HepG2 (cell line): ENCODE measurements around the gene PXYLP1. TPM values are rescaled to one million over a fixed set of nuclear protein-coding genes. Genes with fewer than 3 reads are reported as not detected.

Experiments used
- ATAC-seq: fragments of 200-7000 bp; cut with Tn5 transposase; 3 replicates; pipeline ENCODE4 v1.9.1; 2020; ENCODE audit warnings: mild to moderate bottlenecking, moderate library complexity
- BruUV-seq: library from RNA; stranded (reverse); fragments of 400-500 nt; replicated peaks from 2 replicates; lab custom pipeline; 2021; lab: Mats Ljungman, UMichigan
- CTCF ChIA-PET: fragments of 300-600 bp; formaldehyde crosslinking; extraction: SDS; loops from one replicate; lab custom pipeline; 2021; ENCODE audit warnings: low total read pairs, inconsistent platforms, low intra/inter-chr PET ratio; lab: Yijun Ruan, JAX
- POLR2A ChIA-PET: fragments of 350-600 bp; sonication (Branson Sonifier 250); formaldehyde crosslinking; loops from one replicate; lab custom pipeline; 2020; ENCODE audit warnings: antibody characterized with exemption, inconsistent platforms; lab: Yijun Ruan, JAX
- DNase-seq: peaks from one replicate; pipeline ENCODE4 v3.0.0-alpha.2; 2015; ENCODE audit warnings: low spot score
- FAIRE-seq: peaks from 3 replicates; lab custom pipeline; 2011; peaks lifted over from hg19 to GRCh38; lab: Jason Lieb, UNC
- H2AFZ ChIP-seq: one replicate; pipeline ENCODE4 v1.6.1; 2011; ENCODE audit warnings: low read length, inconsistent platforms
- H3K27ac ChIP-seq: fragments of 300-600 bp; 3 replicates; pipeline ENCODE4 v1.8.0; 2011; ENCODE audit warnings: mixed run types, mild to moderate bottlenecking, mixed read lengths, low read length, inconsistent platforms; ENCODE audit not compliant: insufficient read depth; ENCODE audit errors: extremely low read length
- H3K27me3 ChIP-seq, 2 experiments: fragments of 200-600 bp in 1 of 2; 2 replicates in 1 of 2; 3 replicates in 1 of 2; pipeline versions ENCODE4 v1.6.0 to v1.8.0; 2011; ENCODE audit warnings: low read length in 2 of 2, mild to moderate bottlenecking in 2 of 2, moderate library complexity in 2 of 2, inconsistent platforms in 1 of 2; ENCODE audit not compliant: insufficient read depth in 2 of 2, control insufficient read depth in 1 of 2
- H3K36me3 ChIP-seq, 2 experiments: fragments of 200-600 bp in 1 of 2; replicated peaks in 1 of 2; 2 replicates in 1 of 2; 3 replicates in 1 of 2; pipeline versions ENCODE4 v1.5.1 to v1.8.0; 2011; ENCODE audit warnings: low read length in 2 of 2, inconsistent platforms in 1 of 2; ENCODE audit not compliant: insufficient read depth in 2 of 2, control insufficient read depth in 1 of 2
- H3K4me1 ChIP-seq: 2 replicates; pipeline ENCODE4 v1.5.1; 2012; ENCODE audit warnings: low read length, inconsistent platforms; ENCODE audit not compliant: insufficient read depth
- H3K4me2 ChIP-seq: 2 replicates; pipeline ENCODE4 v1.6.0; 2011; ENCODE audit warnings: low read depth, low read length, inconsistent platforms
- H3K4me3 ChIP-seq, 3 experiments: fragments of 200-600 bp in 1 of 3; sonication (generic), shearing (Covaris generic) in 1 of 3; replicated peaks in 1 of 3; 2 replicates each; pipeline ENCODE4 v1.5.1; 2011 to 2016; ENCODE audit warnings: low read length in 3 of 3, inconsistent platforms in 2 of 3, low read depth in 2 of 3, mild to moderate bottlenecking in 2 of 3, control low read depth in 1 of 3, mixed read lengths in 1 of 3; ENCODE audit not compliant: insufficient read depth in 1 of 3
- H3K79me2 ChIP-seq: one replicate; pipeline ENCODE4 v1.6.1; 2011; ENCODE audit warnings: low read length, inconsistent platforms; ENCODE audit not compliant: insufficient read depth
- H3K9ac ChIP-seq: 2 replicates; pipeline ENCODE4 v1.6.0; 2011; ENCODE audit warnings: mild to moderate bottlenecking, low read depth, low read length, inconsistent platforms; ENCODE audit not compliant: insufficient read depth
- H3K9me3 ChIP-seq: 2 replicates; pipeline ENCODE4 v1.5.1; 2012; ENCODE audit warnings: mild to moderate bottlenecking, low read length
- H4K20me1 ChIP-seq: 2 replicates; pipeline ENCODE4 v1.6.0; 2011; ENCODE audit warnings: inconsistent platforms, mild to moderate bottlenecking, low read length, moderate library complexity; ENCODE audit not compliant: insufficient read depth
- ATF3 ChIP-seq: sonication (generic); formaldehyde crosslinking; IDR thresholded peaks from 2 replicates; pipeline ENCODE4 v1.4.0; 2020; ENCODE audit warnings: missing genetic modification reagents
- ATRX ChIP-seq: sonication (generic); formaldehyde crosslinking; IDR thresholded peaks from 2 replicates; pipeline ENCODE4 v1.4.0; 2020; ENCODE audit warnings: missing genetic modification reagents, borderline replicate concordance
- GPBP1L1 ChIP-seq: sonication (generic); formaldehyde crosslinking; IDR thresholded peaks from 2 replicates; pipeline ENCODE4 v1.5.0; 2020; ENCODE audit warnings: mild to moderate bottlenecking, missing genetic modification reagents
- HNF4A ChIP-seq: sonication (generic); formaldehyde crosslinking; IDR thresholded peaks from 2 replicates; pipeline ENCODE4 v1.4.0; 2020; ENCODE audit warnings: missing genetic modification reagents
- KDM1A ChIP-seq: IDR thresholded peaks from 2 replicates; pipeline ENCODE4 v1.6.1; 2016; ENCODE audit warnings: missing compliant biosample characterization
- KLF6 ChIP-seq: IDR thresholded peaks from 2 replicates; pipeline ENCODE4 v1.8.0; 2016; ENCODE audit warnings: missing biosample characterization, missing genetic modification reagents
- LRRFIP1 ChIP-seq: sonication (generic); formaldehyde crosslinking; conservative IDR thresholded peaks from 2 replicates; pipeline ENCODE4 v1.4.0; 2020; ENCODE audit warnings: missing genetic modification reagents
- MIXL1 ChIP-seq: IDR thresholded peaks from 2 replicates; pipeline ENCODE4 v1.6.1; 2016
- MTF2 ChIP-seq: sonication (generic); formaldehyde crosslinking; IDR thresholded peaks from 2 replicates; pipeline ENCODE4 v1.5.0; 2020; ENCODE audit warnings: missing genetic modification reagents, borderline replicate concordance
- RBAK ChIP-seq: sonication (generic); formaldehyde crosslinking; IDR thresholded peaks from 2 replicates; pipeline ENCODE4 v1.5.1; 2020; ENCODE audit warnings: mild to moderate bottlenecking, missing genetic modification reagents
- SP1 ChIP-seq, 2 experiments: fragments of 450-650 bp in 1 of 2; sonication (generic) in 1 of 2; formaldehyde crosslinking in 1 of 2; IDR thresholded peaks; 2 replicates each; pipeline versions ENCODE4 v1.4.0 to v1.6.1; 2016 to 2020; ENCODE audit warnings: missing genetic modification reagents in 1 of 2
- ZBTB26 ChIP-seq: IDR thresholded peaks from 2 replicates; pipeline ENCODE4 v1.6.1; 2016; ENCODE audit warnings: missing compliant biosample characterization, missing genetic modification reagents, borderline replicate concordance
- ZNF10 ChIP-seq: sonication (generic); formaldehyde crosslinking; IDR thresholded peaks from 2 replicates; pipeline ENCODE4 v1.4.0; 2020; ENCODE audit warnings: mild to moderate bottlenecking, low read depth, missing genetic modification reagents, borderline replicate concordance
- ZNF609 ChIP-seq: sonication (generic); formaldehyde crosslinking; IDR thresholded peaks from 2 replicates; pipeline ENCODE4 v1.4.0; 2020; ENCODE audit warnings: mild to moderate bottlenecking, missing genetic modification reagents, borderline replicate concordance
- ZNF713 ChIP-seq: sonication (generic); formaldehyde crosslinking; IDR thresholded peaks from 2 replicates; pipeline ENCODE4 v1.4.0; 2020; ENCODE audit warnings: mild to moderate bottlenecking, missing genetic modification reagents
- ZNF775 ChIP-seq: sonication (generic); formaldehyde crosslinking; IDR thresholded peaks from 2 replicates; pipeline ENCODE4 v1.4.0; 2020; ENCODE audit warnings: missing genetic modification reagents, mild to moderate bottlenecking, moderate library complexity, borderline replicate concordance
- in situ Hi-C: cut with HindIII; loops from 2 replicates; pipeline ENCODE4 v1.10.0; 2017; ENCODE audit warnings: low pct_unique_long_range_greater_than_20kb; ENCODE audit not compliant: extremely low pct_ligation_motif_present
- intact Hi-C: fragments of 100-400 bp; cut with micrococcal nuclease; formaldehyde crosslinking; loops from one replicate; pipeline ENCODE4 v1.10.0; 2022; ENCODE audit not compliant: unreplicated experiment
- polyA plus RNA-seq, 8 experiments: library from polyadenylated mRNA; depleted of rRNA in 3 of 8; stranded (reverse) in 7 of 8; unstranded in 1 of 8; fragments of >200 nt; fragmentation: Illumina TruSeq in 4 of 8; extraction: Trizol in 4 of 8; gene quantifications; 2 replicates each; pipeline versions ENCODE4 v1.2.1 to v1.2.3, GENCODE V29; 2011 to 2016; ENCODE audit warnings: low read depth in 4 of 8, missing spikeins in 1 of 8, mixed read lengths in 1 of 8; ENCODE audit not compliant: insufficient read depth in 1 of 8
- total RNA-seq, 5 experiments: library from RNA; depleted of rRNA; stranded (reverse); fragments of >200 nt; fragmentation: Illumina TruSeq; extraction: Trizol; gene quantifications; 2 replicates each; pipeline ENCODE4 v1.2.3, GENCODE V29; 2016; ENCODE audit warnings: low read depth in 1 of 5

PXYLP1 gene
- total and polyA plus RNA-seq, 2 of the 13 experiments (the other 11 are each of a cell fraction or from before 2014, with no cell fraction given): 4.9 to 8.1 TPM

- ATAC-seq: no peak
- no TSS peak for BruUV-seq
- Histone ChIP-seq H3K79me2 (no peaks in the 10 kb centered on the region), H3K36me3 (no peaks in the 10 kb centered on the region), H3K9me3 (peaks cover 7% of the 10 kb centered on the region; the same call in 1 of the 2 replicates), H3K27me3 (no peaks in the 10 kb centered on the region), H3K4me2 (no peak overlapping the region), H3K4me1 (peaks cover 9% of the 10 kb centered on the region), H3K9ac (no peak overlapping the region), H4K20me1 (no peaks in the 10 kb centered on the region), H3K27ac (no peak overlapping the region), H3K4me3 (no peak overlapping the region), H2AFZ (no peak overlapping the region)
- ChIA-PET CTCF (no interaction called here), POLR2A (no interaction called here)
- in situ Hi-C loops (no loop called here), intact Hi-C loops (no loop called here)
- no peak for DNase-seq
- no peak for FAIRE-seq
- TF ChIP-seq SP1 (IDR thresholded peaks at IDR 0.05) (no peak), SP1 (CRISPR knock-in tag; IDR thresholded peaks at IDR 0.05) (no peak), GPBP1L1 (CRISPR knock-in tag) (no peak), KDM1A (CRISPR knock-in tag) (no peak), MTF2 (no peak), ZNF775 (CRISPR knock-in tag) (no peak), HNF4A (CRISPR knock-in tag) (no peak), RBAK (CRISPR knock-in tag) (no peak), ZNF609 (no peak), ATF3 (CRISPR knock-in tag) (no peak), KLF6 (no peak), MIXL1 (CRISPR knock-in tag) (no peak), ZNF713 (CRISPR knock-in tag) (no peak), ZBTB26 (CRISPR knock-in tag) (no peak), ZNF10 (CRISPR knock-in tag) (no peak), LRRFIP1 (CRISPR knock-in tag) (no peak), ATRX (CRISPR knock-in tag) (no peak)
These were observed 19.1 kb upstream of the PXYLP1 start for GRCh38 chr3:141212555-141212954.
